Natural killer cell treated with Interleukin-12 subunit alpha and Interleukin-12 subunit beta and Interleukin-15 and Interleukin-18, amount 100 ng/mL, for 72 hours (primary cell): ENCODE measurements around the gene TMEM132C. TPM values are rescaled to one million over a fixed set of nuclear protein-coding genes. Genes with fewer than 3 reads are reported as not detected.

Source experiments
- ATAC-seq, 2 donors: fragments of 150-1000 bp; cut with Tn5 transposase in 1 of 2; sonication (Bioruptor Pico), chemical (Tn5 transposase) in 1 of 2; 2 replicates each; pipeline ENCODE4 v1.10.0; 2021
- DNase-seq: peaks from one replicate; pipeline ENCODE4 v3.0.0; 2022; ENCODE audit warnings: low spot score
- H3K27ac Mint-ChIP-seq, 2 donors: 1 replicate in 1 of 2; 2 replicates in 1 of 2; pipeline ENCODE4 v1.8.0; 2022; ENCODE audit warnings: mixed read lengths in 2 of 2, mild to moderate bottlenecking in 1 of 2, moderate library complexity in 1 of 2
- H3K27me3 Mint-ChIP-seq, 2 donors: 1 replicate in 1 of 2; 2 replicates in 1 of 2; pipeline ENCODE4 v1.8.0; 2022; ENCODE audit warnings: mixed read lengths in 2 of 2
- H3K36me3 Mint-ChIP-seq: one replicate; pipeline ENCODE4 v1.8.0; 2022; ENCODE audit warnings: mixed read lengths
- H3K4me1 Mint-ChIP-seq, 2 donors: 1 replicate in 1 of 2; 2 replicates in 1 of 2; pipeline ENCODE4 v1.8.0; 2022; ENCODE audit warnings: low read depth in 2 of 2, mixed read lengths in 2 of 2, mild to moderate bottlenecking in 1 of 2
- H3K4me3 Mint-ChIP-seq: one replicate; pipeline ENCODE4 v1.8.0; 2022; ENCODE audit warnings: mixed read lengths
- H3K9me3 Mint-ChIP-seq: 2 replicates; pipeline ENCODE4 v1.8.0; 2022; ENCODE audit warnings: mixed read lengths
- total RNA-seq, 2 donors: library from RNA; stranded (reverse); gene quantifications; one replicate each; pipeline ENCODE4 v1.2.3, GENCODE V29; 2022

Gene TMEM132C
- total RNA-seq, 2 donors from 2014 or later = 0.14 TPM; not detected in 1

DNA sequence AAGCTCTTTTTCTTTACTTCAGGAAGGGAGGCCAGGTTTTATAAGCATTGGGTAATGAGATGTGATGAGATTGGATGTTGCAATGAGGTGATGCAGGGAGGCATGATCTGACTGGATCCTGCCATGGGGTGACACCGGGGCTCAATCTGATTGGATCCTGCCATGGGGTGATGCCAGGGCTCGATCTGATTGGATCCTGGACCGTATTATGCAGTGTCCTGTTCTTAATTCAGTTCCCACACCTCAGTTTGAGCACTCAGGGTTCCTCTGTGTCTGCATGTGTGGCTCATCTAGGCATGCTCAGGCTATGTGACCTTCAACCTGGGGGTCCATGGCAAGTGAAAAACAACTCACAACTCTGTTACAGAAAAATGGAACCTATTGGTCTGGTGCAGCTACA, 390.4 kb downstream of the TMEM132C start:
- Mint-ChIP-seq H3K27ac (peak overlapping the region in 1 of 2 donors; percentile 69), H3K4me1 (peaks cover 8 to 10% of the 10 kb centered on the region in 2 donors), H3K4me3 (no peak overlapping the region), H3K9me3 (no peaks in the 10 kb centered on the region), H3K36me3 (no peaks in the 10 kb centered on the region), H3K27me3 (no peaks in the 10 kb centered on the region)
- peak; percentile 51 to 64 for ATAC-seq
- no peak for DNase-seq

DNA sequence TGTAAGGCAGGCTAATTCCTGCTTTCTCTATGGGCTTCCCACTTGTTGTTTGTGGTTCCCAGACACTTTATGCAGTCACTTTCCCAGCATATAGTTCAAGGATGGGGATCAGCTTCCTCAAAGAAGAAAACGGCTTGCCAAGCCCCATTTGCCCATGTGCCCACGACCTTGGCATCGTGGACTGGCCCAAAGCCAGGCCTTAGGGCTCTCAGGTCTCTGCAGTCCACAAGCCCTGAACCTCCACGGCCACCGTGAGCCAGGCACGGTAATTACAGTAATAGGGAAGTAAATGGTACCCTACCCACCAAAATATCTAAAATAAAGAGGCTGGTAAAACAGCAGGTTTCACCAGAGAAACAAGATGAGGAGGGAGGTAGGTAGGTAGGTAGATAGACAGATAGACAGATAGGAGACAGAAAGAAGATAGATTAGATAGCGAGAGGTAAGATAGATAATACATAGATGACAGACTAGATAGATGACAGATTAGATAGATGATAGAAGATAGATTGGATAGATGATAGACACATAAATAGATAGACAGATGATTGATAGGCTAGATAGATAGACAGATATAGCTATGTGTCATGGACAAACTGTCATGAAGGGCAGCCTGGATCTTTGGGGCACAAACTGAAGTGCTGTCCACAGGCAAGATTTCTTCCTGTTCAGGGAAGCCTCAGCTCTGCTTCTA, 393.7 kb downstream of the TMEM132C start:
- no peak for DNase-seq
- Mint-ChIP-seq H3K27me3 (no peaks in the 10 kb centered on the region), H3K27ac (no peak overlapping the region), H3K9me3 (no peaks in the 10 kb centered on the region), H3K36me3 (no peaks in the 10 kb centered on the region), H3K4me1 (peaks cover 8 to 12% of the 10 kb centered on the region in 2 donors), H3K4me3 (no peak overlapping the region)
- ATAC-seq = no peak

DNA sequence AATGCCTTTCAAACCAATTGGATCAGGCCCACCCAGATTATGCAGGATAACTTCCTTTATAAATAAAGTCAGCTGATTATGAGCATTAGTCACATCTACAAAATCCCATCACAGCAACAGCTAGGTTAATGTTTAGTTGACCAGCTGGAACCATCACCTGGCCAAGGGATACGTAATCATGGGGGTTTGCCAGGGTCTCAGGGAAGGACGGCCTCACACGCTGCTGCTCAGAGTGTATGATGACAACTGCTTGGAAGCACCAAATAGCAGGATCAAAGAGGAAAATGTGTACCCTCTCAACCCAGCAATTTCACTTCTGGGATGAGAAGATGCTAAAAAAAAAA, 394.2 kb downstream of the TMEM132C start:
- no peaks in the 10 kb centered on the region for H3K9me3 Mint-ChIP-seq
- H3K27ac Mint-ChIP-seq = no peak overlapping the region
- no peaks in the 10 kb centered on the region for H3K36me3 Mint-ChIP-seq
- DNase-seq (no peak), ATAC-seq (no peak)
- no peak overlapping the region for H3K4me3 Mint-ChIP-seq
- H3K4me1 Mint-ChIP-seq = peaks cover 8 to 12% of the 10 kb centered on the region in 2 donors
- H3K27me3 Mint-ChIP-seq = no peaks in the 10 kb centered on the region

DNA sequence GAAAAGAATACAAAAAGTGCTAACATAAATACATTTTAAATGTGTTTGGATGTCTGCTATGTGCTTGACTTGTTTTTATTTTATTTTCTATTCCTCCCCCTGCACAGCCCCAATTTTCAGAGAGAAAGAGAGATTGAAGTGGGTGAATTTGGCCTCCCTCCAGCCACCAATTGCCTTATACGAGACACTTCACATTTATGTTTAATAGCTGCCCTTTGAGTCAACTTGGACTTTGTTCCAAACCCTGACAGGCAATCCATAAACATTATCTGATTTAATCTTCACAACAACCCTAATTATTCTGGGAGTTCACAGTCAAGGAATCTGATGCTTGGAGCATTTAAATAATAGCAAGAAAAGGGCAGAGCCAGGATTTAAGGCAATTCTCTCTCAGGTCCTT, 395.1 kb downstream of the TMEM132C start:
- Mint-ChIP-seq H3K4me3 (no peak overlapping the region), H3K27me3 (no peaks in the 10 kb centered on the region), H3K4me1 (peaks cover 4 to 8% of the 10 kb centered on the region in 2 donors), H3K36me3 (no peaks in the 10 kb centered on the region), H3K27ac (no peak overlapping the region), H3K9me3 (no peaks in the 10 kb centered on the region)
- no peak for ATAC-seq
- no peak for DNase-seq

DNA sequence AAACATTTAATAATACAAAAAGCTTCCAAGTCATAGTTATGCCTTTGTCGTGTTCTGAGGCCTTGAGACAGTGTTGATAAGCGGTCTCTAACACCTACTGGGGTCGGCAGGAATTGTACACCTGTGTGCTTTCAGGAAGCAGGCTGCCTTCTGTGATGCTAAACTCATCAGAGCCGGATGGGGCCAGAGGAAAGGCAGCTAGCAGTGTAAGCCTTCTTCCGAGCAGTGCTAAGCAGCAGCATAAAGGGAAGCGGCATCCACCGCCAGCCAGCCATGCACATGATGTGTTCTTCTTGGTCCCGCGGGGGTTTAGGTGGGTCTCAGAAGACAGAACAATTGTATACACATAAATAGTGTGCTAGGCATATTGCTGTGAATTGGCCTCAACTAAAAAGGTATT, 397.5 kb downstream of the TMEM132C start:
- H3K27me3 Mint-ChIP-seq = no peaks in the 10 kb centered on the region
- peaks cover 0 to 3% of the 10 kb centered on the region in 2 donors for H3K4me1 Mint-ChIP-seq
- ATAC-seq (no peak), DNase-seq (no peak)
- no peaks in the 10 kb centered on the region for H3K36me3 Mint-ChIP-seq
- no peaks in the 10 kb centered on the region for H3K9me3 Mint-ChIP-seq
- H3K4me3 Mint-ChIP-seq = no peak overlapping the region
- no peak overlapping the region for H3K27ac Mint-ChIP-seq

DNA sequence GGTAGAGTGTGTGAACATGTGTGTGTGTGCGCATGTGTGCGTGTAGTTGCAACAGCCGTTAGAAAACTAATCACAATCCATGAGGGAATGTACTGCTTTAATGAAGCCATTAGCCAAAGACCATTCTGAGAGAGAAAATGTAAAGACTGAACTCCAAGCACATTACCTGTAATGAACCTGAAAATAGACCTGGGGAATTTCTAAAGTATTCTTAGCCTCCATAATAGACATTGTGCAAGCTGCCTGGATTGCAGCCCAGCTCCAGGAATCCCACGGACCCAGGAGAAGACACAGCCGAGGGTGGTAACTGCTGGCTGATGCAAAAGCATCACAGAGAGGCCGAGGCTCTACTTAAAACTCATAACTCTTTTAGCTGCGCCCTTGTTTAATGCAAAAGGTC, 400.2 kb downstream of the TMEM132C start:
- H3K27ac Mint-ChIP-seq = no peak overlapping the region
- H3K4me3 Mint-ChIP-seq = no peak overlapping the region
- H3K36me3 Mint-ChIP-seq = no peaks in the 10 kb centered on the region
- ATAC-seq (no peak), DNase-seq (no peak)
- no peaks in the 10 kb centered on the region for H3K9me3 Mint-ChIP-seq
- peaks cover 6 to 7% of the 10 kb centered on the region in 2 donors for H3K4me1 Mint-ChIP-seq
- no peaks in the 10 kb centered on the region for H3K27me3 Mint-ChIP-seq

DNA sequence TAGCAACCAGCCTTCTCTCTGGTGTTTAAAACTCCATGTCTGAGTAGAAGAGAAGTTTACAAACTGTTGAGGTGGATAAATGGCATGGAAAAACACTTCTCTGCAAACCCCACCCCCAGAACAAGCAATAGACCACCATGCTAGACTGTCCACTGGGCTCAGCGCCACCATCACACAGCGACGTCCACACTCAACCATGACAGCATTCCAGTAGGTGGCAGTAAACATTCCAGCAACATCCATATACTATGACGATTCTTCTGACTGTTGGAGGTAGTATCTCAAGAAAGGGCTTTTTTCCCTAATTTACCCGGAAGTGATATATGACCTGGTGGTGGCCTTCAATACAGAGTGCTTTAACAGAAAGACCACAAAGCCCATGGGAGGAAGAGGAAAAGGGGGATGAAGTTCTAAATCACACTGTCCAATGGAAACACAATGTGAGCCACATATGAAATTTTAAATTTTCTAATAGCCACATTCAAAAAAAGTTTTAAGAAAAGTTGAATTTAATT, 404.6 kb downstream of the TMEM132C start:
- no peak overlapping the region for H3K4me3 Mint-ChIP-seq
- ATAC-seq = no peak
- H3K27me3 Mint-ChIP-seq = no peaks in the 10 kb centered on the region
- no peak for DNase-seq
- peaks cover 6 to 11% of the 10 kb centered on the region in 2 donors for H3K4me1 Mint-ChIP-seq
- H3K27ac Mint-ChIP-seq = no peak overlapping the region
- no peaks in the 10 kb centered on the region for H3K9me3 Mint-ChIP-seq
- H3K36me3 Mint-ChIP-seq = no peaks in the 10 kb centered on the region

DNA sequence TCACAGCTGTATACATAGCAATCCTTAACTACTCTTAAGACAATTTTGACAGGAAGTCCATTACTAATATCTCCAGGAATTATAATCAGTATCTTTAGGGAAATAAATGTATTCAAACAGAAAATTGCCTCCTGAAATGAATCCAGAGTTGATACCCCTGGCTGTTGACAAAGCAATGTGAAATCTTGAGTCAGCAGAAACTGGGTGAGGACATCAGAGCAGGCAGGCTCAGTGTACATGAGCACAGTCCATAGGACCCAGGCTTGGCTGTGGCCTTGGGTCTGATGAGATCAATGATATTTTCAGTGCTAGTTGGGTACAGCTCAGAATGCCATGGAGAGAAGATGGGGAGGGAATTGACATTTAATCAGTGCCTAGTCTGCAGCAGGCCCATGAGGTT, 405.5 kb downstream of the TMEM132C start:
- Mint-ChIP-seq H3K27me3 (no peaks in the 10 kb centered on the region), H3K9me3 (no peaks in the 10 kb centered on the region), H3K4me3 (no peak overlapping the region), H3K27ac (no peak overlapping the region), H3K36me3 (no peaks in the 10 kb centered on the region), H3K4me1 (peaks cover 6 to 11% of the 10 kb centered on the region in 2 donors)
- DNase-seq (no peak), ATAC-seq (no peak)

DNA sequence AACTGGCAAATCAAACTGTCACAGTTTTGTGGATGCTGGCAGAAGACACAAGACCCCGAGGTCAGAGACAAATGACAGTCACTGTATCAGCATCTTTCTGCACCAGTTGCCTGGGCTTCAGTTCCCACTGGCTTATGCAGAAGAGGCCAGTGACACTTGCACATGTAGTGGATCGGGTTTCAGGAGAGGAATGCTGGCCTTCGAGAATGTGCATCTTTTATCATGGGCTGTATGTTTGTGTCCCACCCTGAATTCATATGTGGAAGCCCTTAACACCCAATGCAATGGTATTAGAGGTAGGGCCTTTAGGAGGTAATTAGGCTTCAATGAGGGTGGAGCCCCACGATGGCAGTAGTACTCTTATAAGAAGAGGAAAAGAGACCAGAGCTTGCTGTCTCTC, 405.9 kb downstream of the TMEM132C start:
- peaks cover 6 to 11% of the 10 kb centered on the region in 2 donors for H3K4me1 Mint-ChIP-seq
- ATAC-seq (no peak), DNase-seq (no peak)
- H3K27me3 Mint-ChIP-seq = no peaks in the 10 kb centered on the region
- no peaks in the 10 kb centered on the region for H3K9me3 Mint-ChIP-seq
- no peak overlapping the region for H3K4me3 Mint-ChIP-seq
- H3K36me3 Mint-ChIP-seq = no peaks in the 10 kb centered on the region
- H3K27ac Mint-ChIP-seq = no peak overlapping the region

DNA sequence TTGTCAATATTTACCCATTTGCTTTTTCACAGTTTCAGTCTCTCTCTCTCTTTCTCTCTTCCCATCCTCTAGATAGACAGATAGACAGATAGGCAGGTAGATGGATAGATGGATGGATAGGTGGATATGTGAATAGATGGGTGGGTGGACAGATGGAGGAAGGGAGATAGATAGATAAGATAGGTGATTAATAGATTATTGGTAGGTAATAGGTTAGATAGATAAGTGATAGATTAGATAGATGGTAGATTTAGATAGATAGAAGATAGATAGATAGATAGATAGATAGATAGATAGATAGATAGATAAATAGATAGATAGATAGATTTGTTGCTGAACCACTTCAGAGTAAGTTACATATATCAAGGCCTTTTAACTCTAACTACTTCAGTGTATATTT, 408.6 kb downstream of the TMEM132C start:
- Mint-ChIP-seq H3K4me3 (no peak overlapping the region), H3K27ac (no peak overlapping the region), H3K27me3 (no peaks in the 10 kb centered on the region), H3K9me3 (no peaks in the 10 kb centered on the region), H3K4me1 (peaks cover 6 to 11% of the 10 kb centered on the region in 2 donors), H3K36me3 (no peaks in the 10 kb centered on the region)
- no peak for ATAC-seq
- no peak for DNase-seq

DNA sequence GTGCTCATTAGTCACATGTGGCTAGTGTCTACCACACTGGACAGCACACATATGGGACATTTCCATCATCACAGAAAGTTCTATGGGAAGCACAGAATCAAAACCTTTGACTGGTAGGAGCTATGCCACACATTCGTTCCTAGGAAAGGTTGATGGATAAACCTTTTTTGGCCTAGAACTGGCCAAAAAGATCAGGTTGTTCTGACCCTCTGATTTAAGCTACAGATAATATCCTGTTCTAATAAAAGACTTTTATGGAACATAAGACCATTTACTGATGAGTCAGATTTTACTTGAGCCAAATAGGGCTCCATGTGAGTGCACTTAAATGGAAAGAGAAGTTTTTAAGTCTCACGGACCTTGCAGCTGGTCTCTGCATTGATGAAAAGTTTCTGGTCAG, 413.6 kb downstream of the TMEM132C start:
- Mint-ChIP-seq H3K27ac (no peak overlapping the region), H3K27me3 (no peaks in the 10 kb centered on the region), H3K36me3 (no peaks in the 10 kb centered on the region), H3K4me3 (no peak overlapping the region), H3K9me3 (no peaks in the 10 kb centered on the region), H3K4me1 (peaks cover 0 to 2% of the 10 kb centered on the region in 2 donors)
- ATAC-seq (no peak), DNase-seq (no peak)

DNA sequence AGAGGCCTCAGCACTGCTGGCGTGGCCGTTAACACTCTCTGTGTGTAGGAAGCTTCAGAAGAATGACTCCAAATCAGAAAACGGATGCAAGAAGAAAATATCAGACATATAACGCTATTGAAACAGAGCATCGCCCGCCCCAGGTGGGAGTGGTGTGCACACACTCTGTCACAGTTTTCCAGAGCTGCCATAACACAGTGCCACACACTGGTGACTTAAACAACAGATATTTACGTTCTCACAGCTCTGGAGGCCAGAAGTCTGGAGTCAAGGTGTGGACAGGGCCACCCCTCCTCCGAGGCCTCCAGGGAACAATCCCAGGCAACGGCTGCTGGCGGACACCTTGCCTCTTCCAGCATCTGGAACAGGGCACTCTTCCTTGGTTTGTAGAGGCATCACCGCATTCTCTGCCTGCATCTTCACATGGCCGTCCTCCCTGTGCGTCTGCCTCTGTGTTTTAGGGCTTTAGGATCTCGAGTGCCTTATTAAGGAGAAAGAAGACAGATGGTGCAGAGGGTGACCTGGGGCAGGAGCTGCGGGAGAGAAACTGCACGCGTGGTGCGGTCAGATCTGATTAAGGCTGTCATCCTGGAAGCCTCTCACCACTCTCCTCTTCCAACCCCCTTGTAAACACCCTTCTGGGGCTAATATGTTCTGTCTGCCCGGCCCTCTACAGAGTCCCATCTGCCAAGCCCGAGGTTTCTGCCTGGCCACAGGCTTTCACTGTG, 415.7 kb downstream of the TMEM132C start:
- ATAC-seq = no peak
- H3K9me3 Mint-ChIP-seq = no peaks in the 10 kb centered on the region
- H3K27ac Mint-ChIP-seq = no peak overlapping the region
- H3K36me3 Mint-ChIP-seq = no peaks in the 10 kb centered on the region
- peaks cover 0 to 11% of the 10 kb centered on the region in 2 donors for H3K4me1 Mint-ChIP-seq
- no peak overlapping the region for H3K4me3 Mint-ChIP-seq
- no peak for DNase-seq
- no peaks in the 10 kb centered on the region for H3K27me3 Mint-ChIP-seq

DNA sequence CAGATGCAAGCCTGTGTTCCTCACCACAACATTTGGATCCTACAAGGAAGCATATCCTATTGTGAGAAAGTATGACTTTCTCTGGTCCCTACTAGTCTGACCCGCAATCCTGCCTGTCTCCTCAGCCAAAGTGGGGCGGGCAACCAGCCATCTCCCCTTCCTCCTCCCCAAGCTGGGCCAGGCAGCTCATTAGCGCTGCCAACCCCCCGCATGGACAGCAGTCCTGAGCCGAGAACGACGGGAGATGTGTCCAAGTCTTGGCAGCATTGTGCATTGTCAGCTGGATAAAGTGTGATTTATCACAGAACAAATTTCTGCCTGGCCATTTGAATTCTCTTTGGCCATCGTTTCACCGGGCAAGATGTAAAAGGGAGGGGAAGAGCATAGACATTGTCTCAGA, 417.4 kb downstream of the TMEM132C start:
- ATAC-seq = no peak
- H3K27me3 Mint-ChIP-seq = no peaks in the 10 kb centered on the region

DNA sequence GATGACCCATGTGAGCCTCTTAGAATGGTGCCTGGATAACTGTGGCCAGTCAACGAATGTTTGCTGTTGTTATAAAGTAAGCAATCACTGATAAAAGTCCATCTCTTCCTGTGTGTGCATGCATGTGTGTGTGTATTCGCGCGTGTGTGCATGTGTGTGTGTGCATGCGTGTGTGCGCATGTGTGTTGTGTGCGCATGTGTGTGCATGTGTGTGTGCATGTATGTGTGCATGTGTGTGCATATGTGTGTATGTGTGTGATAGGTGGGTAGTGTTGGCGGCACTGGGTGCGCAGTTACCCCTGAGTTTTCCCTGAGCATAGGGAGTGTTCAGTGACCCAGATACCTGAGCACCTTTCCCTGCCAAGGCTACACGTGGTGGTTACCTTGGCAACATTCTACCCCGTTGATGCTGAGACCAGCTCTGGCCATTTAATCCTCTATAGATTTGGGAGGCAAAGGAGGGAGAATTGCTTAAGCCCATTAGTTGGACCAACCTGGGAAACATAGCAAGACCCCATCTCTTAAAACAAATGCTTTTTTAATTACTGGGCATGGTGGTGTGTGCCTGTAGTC, 419.0 kb downstream of the TMEM132C start:
- Mint-ChIP-seq H3K4me1 (peaks cover 0 to 11% of the 10 kb centered on the region in 2 donors), H3K27me3 (no peaks in the 10 kb centered on the region), H3K27ac (no peak overlapping the region), H3K36me3 (no peaks in the 10 kb centered on the region), H3K9me3 (no peaks in the 10 kb centered on the region), H3K4me3 (no peak overlapping the region)
- no peak for ATAC-seq
- no peak for DNase-seq

More for the DNA sequence above, 417.4 kb downstream of the TMEM132C start:
- Mint-ChIP-seq H3K9me3 (no peaks in the 10 kb centered on the region), H3K4me3 (no peak overlapping the region), H3K27ac (no peak overlapping the region), H3K36me3 (no peaks in the 10 kb centered on the region), H3K4me1 (peaks cover 0 to 11% of the 10 kb centered on the region in 2 donors)
- DNase-seq = no peak
